Retina (tissue), 1 donor: ENCODE results near the gene GOPC.
"Not testable (repeated sequence)": the region's sequence is repeated elsewhere in the genome, so short reads cannot be mapped to it uniquely, and the experiment has no call there.

Experiments
- DNase-seq: peaks from one replicate; pipeline ENCODE4 v3.0.0-alpha.2; 2016

GOPC gene

DNA sequence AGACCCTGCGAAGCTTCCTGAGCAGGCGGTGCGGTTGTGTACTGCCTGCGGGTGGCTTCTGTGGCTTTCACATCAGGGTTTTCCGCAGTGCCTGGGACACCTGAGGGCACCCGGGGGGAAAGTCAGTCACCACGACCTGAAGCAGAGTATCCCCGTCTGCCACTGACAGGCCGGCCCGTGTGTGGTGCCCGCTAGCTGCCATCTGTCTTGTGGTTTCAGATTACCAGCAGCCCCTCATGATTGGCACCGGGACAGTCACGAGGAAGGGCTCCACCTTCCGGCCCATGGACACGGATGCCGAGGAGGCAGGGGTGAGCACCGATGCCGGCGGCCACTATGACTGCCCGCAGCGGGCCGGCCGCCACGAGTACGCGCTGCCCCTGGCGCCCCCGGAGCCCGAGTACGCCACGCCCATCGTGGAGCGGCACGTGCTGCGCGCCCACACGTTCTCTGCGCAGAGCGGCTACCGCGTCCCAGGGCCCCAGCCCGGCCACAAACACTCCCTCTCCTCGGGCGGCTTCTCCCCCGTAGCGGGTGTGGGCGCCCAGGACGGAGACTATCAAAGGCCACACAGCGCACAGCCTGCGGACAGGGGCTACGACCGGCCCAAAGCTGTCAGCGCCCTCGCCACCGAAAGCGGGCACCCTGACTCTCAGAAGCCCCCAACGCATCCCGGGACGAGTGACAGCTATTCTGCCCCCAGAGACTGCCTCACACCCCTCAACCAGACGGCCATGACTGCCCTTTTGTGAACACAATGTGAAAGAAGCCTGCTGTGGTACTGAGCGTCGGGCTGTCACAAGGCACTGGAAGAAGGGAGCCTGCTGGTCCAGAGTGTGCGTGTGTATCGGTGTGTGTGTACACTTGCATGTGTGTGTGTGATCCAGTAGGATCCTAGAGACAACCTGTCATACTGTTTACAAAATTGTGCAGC lies 54.4 kb downstream of the GOPC start:
- peak; percentile 88 for DNase-seq

DNA sequence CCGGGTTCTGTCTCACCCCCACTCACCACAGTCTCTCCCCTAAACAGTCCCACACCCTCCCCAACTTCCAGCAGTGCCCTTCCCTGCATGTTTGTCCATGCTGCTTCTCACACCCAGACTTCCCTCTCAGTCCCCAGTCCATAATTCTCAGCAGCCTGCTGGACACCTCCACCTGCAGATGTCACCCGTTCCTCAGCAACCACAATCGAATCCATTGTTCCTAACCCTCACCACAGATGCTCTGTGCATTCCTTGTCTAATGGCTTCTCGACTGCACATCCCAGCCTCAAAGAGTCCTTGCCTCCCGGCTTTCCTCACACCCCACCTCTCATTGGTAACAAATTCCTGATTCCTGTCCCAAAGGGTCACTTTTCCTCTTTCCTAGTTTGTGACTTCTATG lies 55.6 kb downstream of the GOPC start:
- no peak for DNase-seq

DNA sequence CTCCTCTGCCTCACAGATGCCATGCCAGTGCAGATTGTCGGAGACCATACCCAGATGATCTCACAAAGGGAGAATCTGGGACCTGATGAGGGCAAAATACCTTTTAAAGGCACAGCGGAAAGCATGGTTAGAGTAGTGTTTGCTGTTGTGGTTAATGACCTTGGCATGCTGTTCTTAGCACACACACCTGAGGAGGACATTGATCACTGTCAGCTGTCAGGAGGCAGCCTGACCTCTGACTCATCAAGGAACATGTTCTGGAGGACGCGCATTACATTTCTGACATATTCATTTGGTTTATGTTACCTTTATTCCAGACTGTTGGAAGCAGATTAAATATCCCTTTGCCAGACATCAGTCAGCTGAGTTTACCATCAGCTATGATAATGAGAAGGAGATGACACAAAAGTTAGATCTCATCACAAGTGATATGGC lies 57.1 kb downstream of the GOPC start:
- no peak for DNase-seq

DNA sequence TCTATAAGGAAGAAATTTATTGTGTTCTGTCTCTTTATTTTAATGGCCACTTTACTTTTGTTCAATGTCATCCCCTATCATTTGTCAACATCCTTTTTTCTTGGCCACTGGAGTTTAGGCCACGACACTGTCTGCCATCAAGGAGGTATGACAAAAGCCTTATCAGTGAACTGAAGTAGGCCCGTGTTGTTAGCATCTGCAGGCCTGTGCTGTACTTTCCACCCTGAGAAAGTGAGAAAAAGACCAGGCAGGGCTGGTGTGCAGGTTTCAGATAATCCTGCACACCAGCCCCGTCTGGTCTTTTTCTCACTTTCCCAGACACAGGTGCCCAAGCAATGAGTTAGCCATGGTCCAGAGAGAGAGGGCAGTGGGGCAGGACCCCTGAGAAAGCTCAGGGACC lies 57.6 kb downstream of the GOPC start:
- no peak for DNase-seq

DNA sequence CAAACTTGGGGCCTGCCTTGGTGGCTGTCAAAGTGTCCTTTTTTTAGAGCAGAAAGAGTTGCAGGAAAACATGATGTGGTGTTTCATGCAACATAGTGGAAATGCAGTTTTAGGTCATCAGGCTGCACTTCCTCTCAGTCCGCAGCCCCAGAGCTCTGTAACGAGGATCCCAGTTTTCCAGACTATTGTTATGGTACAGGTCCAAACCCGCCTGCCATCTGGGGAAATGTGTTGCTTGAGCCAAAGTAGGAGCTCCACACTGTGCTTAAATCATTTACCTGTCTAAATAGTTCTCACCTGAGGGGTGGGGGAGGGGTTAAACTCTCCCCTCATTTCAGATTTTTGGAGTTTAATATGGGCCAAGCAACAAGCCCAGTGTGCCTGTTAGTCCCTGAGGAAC lies 59.8 kb downstream of the GOPC start:
- DNase-seq = no peak

DNA sequence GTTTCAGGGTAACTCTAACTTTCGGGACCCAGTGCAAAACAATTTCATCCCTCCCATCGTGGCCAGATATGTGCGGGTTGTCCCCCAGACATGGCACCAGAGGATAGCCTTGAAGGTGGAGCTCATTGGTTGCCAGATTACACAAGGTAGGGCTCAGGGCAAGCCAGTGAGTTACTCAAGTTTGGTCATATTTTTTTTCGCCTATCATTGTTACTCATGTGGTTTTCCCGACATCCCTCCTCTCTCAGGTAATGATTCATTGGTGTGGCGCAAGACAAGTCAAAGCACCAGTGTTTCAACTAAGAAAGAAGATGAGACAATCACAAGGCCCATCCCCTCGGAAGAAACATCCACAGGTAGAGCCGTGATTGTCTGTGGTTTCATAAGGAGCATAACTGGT lies 61.6 kb downstream of the GOPC start:
- no peak for DNase-seq

DNA sequence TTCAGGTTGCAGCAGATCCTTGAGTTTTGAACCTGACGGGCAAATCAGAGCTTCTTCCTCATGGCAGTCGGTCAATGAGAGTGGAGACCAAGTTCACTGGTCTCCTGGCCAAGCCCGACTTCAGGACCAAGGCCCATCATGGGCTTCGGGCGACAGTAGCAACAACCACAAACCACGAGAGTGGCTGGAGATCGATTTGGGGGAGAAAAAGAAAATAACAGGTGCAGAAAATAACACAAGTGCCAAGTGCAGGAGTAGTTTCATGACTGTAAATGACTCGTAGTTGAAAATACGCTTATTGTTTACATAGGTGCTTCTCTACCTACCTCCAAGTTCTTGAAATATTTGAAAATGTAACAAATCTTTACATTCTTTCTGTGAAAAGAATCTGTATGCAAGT lies 63.7 kb downstream of the GOPC start:
- no peak for DNase-seq

DNA sequence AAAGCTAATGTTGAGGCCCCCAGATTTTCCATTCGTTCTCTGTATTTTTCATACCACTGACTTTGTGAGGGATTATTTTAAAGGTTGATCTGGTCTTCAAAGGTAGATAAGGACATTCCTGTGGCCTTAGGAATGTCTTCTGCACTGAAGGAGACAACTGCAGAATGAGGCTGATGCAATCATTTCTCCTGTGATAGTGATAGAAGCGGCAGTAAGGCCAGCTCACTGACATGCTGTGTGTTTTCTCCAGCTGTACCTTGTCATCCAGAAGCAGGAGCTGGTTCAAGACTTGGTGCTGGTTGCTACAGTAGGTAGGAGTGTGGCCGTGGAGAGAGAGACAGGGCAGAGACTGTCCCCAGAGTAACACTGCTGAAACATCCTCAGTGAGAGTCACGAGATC lies 66.0 kb downstream of the GOPC start:
- DNase-seq = no peak

DNA sequence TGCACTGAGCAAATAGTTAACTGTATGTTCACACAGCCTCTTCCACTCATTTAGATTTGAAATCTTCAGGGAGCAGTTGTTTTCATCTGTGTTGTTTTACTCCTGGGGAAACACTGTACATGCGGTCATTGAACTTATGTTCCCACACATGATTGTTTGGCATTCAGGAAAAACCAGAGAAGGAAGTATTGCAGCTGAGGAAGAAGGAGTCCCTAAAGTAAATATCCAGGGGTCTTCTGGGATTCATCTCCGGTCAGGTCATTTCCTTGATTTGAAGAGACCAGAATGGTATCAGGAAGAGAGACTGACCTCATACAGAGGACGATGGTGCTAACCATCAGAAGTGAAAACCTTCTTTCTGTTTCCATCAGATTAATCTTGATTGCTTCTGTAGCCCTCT lies 67.3 kb downstream of the GOPC start:
- DNase-seq = no peak

DNA sequence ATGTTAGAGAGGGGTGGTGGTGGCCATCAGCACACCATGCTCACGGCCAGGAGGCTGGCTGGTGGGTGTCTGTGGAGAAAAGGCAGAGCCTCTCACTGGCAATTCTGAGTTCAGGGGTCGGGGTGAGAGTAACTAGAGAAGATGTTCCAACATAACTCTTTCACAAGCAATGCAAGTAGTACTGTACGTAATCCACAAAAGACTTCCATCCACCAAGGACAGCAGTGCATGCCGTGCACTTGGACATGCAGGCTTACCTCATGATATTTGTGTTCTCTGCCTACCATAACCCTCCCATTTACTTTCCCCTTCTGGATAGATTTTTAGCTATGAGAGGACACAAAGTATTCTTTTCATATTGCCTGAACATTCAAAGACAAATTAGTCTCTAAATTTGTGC lies 68.5 kb downstream of the GOPC start:
- no peak for DNase-seq

DNA sequence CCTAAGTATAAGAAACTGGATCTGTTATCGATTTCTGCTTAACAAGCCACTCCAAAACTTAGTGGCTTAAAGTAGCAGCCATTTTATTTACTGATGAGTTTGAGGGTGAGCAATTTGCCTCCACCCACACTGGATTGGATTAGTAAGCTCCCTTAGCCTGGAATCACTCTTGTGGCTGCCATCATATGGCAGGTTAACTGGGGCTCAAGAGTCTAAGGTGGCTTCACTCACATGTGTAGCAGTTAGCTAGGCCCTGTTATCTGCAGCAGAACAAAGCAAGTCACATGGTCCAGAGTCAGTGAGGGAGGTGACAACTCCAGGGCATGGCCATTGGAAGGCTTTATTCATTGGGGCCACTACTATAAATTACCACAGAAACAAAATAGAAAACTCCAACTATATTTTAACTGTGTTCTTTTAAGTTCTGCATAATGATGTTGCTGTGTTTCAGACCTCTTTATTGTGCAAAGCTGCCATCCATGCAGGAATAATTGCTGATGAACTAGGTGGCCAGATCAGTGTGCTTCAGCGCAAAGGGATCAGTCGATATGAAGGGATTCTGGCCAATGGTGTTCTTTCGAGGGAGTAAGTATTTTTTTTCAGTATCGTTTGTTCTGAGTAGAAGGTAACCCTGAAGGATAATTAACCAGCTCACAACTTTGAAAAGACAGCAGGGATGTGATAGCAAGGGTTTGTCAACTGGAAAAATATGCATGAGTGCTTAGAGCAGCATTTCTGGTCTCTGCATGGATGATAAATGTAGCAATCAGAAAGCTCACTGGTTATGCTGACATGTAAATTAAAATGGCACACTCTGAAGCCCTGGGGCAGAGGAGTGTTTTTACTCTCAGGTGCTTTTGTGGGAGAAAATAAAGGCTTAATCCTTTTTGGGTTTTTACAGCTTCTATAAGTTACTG lies 70.2 kb downstream of the GOPC start:
- DNase-seq = no peak

DNA sequence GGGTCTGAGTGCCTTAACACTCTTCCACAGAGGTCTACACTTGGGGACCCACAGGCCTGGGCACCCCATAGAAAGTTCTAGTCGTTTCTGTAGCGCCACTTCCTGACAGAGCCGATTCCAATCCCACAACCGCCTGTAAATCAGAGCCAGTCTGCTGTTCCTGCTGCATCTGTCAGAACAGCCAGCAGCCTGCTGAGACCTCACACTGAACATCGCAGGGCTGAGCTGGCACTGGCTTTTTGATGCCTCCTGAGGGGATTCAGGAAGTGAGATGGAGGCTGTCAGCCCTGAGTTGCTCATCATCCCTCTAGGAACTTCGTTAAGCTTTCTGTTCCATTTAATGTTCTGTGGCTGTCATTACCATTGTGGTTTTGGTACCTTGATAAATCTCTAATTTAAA lies 71.0 kb downstream of the GOPC start:
- peak; percentile 36 for DNase-seq

DNA sequence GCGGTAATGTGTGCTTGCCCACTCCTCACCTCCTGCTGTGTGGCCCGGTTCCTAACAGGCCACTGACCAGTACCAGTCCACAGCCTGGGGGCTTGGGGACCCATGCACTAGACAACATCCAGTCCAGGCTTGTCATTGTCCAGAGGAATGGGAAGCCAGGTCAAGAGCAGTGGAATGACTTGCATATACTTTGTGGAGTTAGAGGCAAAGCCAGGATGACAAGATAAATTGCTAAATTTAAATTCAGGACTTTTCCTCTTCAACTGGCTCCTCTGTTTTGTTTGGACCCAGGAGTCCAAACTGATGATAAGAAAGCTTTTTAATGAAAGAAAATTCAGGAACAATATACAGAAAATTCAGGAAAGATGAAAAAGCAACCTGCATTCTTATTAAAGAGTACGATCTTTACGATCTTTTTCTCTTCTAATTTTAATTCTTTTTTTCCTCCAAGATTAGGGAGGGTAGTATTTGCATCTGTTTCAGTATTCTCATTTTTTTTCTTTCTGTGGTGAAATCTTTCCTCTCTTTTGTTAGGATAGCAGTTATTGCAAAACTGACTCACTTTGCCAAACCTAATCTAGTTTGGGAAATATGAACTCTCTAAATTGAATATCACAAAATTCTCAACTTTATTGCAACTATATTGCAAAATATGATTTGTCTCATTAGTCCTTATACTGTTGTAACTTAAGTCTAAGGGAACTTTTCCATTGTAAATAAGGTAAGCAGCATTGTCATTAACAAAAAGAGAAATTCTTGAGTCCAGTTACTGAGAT lies 71.7 kb downstream of the GOPC start:
- no peak for DNase-seq

DNA sequence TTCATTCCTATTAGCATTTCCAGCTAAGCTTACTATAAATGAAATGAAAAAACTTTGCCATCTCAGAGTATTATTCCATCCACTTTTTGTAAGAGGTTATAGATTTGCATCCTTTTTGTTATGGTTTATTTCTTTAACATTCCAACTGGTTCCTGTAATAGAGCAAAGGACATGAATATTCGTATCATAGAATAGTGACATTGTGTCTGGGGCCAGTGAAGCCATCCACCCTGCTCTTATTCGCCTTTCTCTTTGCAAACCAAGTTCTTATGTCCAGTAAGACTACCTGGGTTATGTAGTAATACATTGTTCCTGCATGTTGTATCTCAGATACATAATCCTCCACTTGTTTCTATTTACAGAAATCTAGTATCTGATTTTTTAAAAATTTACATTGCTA lies 76.7 kb downstream of the GOPC start:
- no peak for DNase-seq

DNA sequence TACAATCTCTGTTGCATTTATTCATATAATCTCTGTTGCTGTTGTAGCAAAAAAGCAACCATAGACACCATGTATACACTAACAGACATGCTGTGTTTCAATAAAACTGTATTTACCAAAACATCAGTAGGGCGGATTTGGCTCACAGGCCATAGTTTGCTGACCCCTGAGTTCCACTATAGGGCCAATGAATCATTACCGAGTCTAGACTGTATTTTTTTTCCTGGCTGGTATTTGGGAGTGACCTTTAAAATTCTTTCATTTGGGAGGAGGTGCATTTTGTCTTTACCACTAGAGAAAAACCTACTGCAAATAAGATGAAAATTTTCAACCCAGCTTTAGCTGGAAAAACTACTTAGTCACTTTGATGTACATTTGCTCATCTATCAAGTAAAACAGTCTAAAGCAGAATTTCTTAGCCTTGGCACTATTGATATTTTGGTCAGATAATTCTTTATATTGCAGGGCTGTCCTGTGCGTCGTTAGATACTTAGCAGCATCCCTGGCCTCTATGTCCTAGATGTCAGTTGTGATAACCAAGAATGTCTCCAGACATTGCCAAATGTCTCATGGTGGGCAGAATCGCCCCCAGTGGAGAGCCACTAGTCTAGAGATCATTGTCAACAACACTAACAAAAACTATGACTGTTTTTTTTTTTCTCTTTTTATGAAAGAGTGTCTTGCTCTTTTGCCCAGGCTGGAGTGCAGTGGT lies 80.4 kb downstream of the GOPC start:
- DNase-seq = no peak

DNA sequence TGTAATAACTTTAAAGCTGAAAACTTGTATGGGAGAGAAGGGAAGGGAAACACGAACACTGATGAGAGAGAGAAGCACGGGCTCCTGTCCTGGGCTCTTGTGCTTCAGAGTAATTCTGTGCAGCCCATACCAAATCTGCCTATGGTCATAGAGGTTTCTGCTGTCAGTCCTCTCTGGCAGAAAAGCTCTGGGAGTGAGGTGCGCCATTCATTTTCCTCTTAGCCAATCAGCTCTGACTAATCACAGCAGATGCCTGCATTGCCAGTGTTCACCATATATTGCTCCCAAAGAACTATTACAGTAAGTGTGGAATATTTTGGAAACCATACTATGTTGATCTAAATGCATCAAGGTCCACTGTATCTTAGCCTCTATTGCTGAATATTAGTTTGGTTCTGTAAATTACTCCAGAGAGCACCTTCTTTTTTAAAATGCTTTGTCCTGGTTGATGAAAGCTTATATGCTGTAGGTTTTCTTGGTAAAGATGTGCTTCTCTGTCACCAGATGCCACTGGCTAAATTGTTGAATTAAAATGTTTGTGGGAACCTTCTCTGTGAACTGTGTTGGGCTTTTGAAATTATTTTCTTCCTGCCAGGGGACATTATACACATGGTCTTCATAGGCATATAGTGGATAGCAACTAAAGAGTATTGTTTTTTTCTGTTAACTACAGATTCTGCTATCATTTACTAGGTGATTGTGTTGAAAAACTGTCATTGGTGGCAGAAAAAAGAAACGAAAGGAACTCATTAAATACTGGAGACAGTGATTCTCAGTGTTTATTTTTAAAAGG lies 81.5 kb downstream of the GOPC start:
- DNase-seq = no peak

DNA sequence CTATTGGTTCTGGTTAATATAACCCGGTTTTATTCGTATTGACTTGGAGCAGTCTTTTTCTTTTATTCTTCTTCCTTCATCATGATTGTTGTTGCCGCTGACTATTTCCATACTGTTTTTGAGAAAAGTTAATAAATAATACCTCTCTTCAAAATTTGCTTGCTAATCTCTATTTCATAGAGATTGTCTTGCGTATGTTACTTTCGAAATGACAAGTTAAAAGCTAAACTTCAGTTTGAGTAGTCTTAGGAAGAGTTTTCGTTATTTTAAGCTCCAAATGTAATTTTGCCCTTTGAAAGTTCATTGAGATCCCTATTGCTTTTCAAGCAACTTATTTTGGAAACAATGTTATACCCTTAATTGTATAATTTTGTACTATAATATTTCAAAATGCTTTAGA lies 83.4 kb downstream of the GOPC start:
- no peak for DNase-seq

DNA sequence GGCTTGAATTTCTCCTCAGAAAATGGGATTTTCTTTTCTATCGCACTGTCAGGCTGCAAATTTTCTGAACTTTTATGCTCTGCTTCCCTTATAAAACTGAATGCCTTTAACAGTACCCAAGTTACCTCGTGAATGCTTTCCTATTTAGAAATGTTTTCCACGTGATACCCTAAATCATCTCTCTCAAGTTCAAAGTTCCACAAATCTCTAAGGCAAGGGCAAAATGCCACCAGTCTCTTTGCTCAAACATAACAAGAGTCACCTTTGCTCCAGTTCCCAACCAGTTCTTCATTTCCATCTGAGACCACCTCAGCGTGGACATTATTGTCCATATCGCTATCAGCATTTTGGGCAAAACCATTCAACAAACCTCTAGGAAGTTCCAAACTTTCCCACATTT lies 84.3 kb downstream of the GOPC start:
- DNase-seq = not testable (repeated sequence)

DNA sequence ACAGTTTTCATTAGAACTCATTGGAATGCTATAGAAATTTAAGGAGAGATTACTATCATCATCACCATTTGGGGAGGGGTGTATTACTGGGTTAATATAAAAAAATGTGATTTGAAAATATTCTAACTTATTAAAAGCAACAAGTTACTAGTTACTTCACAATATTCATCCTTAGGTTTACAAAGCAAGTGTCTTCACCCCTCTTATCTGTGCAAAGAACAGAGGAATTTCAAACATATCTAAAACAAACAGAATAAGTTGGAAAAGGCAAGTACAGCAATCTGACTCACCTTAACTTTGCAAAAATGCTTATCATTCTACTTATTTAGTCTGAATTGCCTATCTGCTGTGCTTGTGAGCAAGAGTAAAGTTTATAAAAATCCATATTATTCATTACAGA lies 87.0 kb downstream of the GOPC start:
- DNase-seq = no peak

DNA sequence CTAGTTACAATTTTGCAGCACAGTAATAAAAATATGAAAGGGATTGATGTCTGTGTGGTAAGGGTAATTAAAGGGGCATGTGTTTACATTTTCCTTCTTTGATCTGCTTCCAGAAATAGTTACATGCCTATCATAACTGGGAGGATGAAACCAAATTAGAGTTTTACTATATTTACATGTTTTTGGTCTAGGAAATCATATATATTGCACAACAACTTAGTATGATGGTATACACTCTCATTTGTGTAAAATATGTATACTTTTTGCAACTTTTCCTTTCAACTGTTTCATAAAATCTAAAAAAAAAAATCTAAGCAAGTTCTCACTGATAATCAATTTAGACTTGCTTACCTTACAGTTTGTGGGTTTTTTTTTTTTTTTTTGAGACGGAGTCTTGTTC lies 87.7 kb downstream of the GOPC start:
- no peak for DNase-seq

DNA sequence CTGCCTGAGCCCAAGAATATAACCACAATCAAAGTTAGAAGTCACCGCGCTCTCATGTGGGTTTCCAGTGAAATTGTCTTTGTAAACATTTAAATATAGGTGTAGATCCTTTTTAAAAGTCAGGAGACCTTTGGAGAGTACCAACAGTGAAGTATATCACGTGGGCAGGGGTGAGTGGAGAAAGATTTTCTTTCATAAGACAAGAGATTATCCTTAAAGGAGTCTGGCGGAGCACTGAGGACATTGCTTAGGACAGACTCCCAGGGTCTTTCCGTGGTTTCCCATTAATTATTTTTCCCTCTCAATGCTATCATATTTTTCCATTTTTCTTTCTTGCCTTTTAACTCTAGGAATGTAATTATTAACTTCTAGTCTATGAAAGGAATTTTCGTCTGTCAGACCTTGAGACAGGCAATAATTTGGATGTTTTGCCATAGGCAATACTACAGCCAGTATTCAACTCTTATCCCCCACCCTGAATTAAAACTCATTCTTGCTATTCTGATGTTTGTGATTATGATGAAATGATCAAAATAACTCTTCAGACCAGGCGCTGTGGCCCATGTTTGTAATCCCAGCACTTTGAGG lies 88.4 kb downstream of the GOPC start:
- no peak for DNase-seq
